HG03039 (cell line): ENCODE data around the gene BIN1.
"Not testable (repeated sequence)": the region's sequence is repeated elsewhere in the genome, so short reads cannot be mapped to it uniquely, and the experiment has no call there.

Source experiments
- ATAC-seq: cut with Tn5 transposase; IDR thresholded peaks from one replicate; pipeline ENCODE4 v1.9.1; 2021; ENCODE audit warnings: mild to moderate bottlenecking, moderate library complexity; ENCODE audit not compliant: unreplicated experiment

The BIN1 gene

GRCh38 chr2:127134235-127134634 is 27.3 kb upstream of the BIN1 start:
- no peak for ATAC-seq

DNA sequence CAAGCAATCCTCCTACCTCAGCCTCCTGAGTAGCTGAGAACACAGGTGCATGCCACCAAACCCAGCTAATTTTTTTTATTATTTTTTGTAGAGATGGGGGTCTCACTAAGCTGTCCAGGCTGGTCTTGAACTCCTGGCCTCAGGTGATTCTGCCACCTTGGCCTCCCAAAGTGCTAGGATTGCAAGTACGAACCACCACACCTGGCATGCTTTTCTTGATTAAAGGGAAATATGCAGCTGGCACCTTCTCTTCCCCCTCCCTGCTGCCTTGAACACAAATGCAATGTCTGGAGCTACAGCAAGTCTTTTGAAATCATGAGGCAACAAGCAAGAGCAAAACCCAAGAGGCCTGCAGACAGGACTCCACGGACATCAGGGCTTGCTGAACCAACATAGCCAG is 26.8 kb upstream of the BIN1 start:
- no peak for ATAC-seq

- ATAC-seq: no peak
Observed at GRCh38 chr2:127130421-127130820, 23.5 kb upstream of the BIN1 start.

- no peak for ATAC-seq
Observed at GRCh38 chr2:127129937-127130336, 23.0 kb upstream of the BIN1 start.

DNA sequence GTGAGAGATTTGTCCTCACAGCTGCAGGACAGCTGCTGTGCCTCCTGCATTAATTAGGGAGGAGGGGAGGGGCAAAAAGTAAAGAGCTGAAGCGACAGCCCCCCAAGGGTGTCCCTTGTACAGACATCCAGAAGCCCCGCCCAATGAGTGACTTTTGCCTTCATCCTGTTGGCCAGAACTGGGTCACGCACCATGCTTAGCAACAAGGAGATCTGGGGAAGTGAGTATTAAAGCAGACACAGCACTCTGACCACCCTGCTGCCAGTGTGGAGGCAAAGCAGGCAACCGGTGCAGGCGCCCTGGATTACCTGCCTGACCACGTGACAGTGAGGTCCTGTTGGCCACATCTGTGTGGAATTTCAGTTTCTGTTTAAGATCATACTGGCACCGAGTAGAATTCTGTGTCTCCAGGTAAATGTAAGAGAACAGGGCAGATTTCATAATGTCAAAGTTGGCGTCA is 21.5 kb upstream of the BIN1 start:
- peak; percentile 86 for ATAC-seq

GRCh38 chr2:127125821-127126220 is 18.9 kb upstream of the BIN1 start:
- ATAC-seq: no peak

GRCh38 chr2:127124426-127124825 is 17.5 kb upstream of the BIN1 start:
- ATAC-seq: no peak

- no peak for ATAC-seq
Observed at GRCh38 chr2:127122361-127123027, 15.5 kb upstream of the BIN1 start.

DNA sequence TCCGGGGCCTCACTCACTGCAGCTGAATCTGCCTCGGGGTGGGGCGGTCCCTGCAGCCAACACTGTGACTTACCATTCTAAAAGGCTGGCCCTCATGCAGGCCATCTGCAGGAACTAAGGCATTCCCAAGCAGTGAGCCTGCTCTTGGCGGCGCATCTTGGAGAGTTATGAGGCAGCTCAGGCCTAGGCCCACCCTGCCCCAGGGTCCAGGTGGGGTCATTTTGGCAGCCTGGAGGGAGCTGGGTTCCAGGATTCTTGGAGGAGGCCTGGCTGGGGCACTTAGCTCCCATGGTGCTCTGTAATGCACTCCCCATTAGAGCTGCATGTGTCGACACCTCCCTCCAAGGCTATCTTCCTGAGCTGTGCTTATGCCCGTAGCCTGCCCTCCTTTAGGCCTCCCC is 14.8 kb upstream of the BIN1 start:
- ATAC-seq: no peak

DNA sequence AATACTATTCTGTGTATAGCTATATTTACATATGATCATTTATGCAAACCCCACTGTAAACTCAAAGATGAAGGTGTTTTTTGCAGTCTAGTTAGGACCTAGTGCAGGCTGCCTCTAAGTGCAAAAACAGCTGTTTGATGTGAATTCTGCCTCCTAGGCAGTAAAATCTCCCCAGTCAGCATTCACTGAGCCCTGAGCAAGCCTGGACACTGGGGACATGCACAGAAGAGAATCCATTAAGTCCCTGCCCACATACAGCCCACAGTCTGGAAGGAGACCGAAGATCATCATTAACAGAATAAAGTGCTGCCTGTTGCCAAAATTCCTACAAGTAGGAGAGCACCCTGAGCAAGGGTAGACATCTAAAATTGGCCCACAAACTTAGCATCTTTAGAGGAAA is 14.4 kb upstream of the BIN1 start:
- ATAC-seq: no peak

GRCh38 chr2:127120408-127120807 is 13.5 kb upstream of the BIN1 start:
- not testable (repeated sequence) for ATAC-seq

- no peak for ATAC-seq
Observed at GRCh38 chr2:127118467-127118866, 11.5 kb upstream of the BIN1 start.

DNA sequence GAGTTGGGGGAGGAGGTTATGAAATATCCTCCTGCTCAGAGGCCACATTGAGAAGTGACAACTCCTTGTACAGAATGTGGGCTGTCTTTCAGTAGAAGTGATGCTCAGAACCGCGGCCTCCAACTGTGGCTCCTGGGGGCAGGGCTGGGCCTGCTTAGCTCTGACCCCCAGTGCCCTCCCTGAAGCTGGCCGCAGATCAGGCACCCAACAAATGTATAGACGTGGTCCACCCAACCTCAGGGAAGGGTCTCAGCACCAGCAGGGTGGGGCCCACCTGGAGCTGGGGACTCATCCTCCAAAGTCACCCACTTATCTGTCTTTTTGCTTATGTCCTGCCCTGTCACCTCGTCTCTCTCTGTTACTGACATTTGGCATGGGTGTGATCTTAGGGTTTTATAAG is 11.1 kb upstream of the BIN1 start:
- ATAC-seq: no peak

DNA sequence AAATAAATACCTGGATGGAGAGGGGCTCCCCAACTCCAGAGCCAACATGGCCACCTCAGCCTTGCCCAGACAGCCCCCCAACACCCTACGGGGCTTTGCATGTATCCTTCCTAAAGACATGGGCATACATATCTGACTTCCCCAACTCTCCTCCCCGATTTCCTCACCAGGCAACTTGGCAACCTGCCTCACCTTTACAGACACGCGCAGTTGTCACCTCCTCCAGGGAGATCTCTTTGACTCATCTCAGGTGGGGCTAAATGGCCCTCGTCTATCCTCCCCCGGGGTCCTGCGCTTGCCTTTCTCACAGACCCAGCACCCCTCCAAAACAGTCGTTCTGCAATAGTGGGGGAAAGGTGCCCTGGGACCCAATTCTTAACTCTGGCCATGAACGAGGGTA is 10.6 kb upstream of the BIN1 start:
- no peak for ATAC-seq

- ATAC-seq: no peak
Observed at GRCh38 chr2:127115471-127116199, 8.7 kb upstream of the BIN1 start.

DNA sequence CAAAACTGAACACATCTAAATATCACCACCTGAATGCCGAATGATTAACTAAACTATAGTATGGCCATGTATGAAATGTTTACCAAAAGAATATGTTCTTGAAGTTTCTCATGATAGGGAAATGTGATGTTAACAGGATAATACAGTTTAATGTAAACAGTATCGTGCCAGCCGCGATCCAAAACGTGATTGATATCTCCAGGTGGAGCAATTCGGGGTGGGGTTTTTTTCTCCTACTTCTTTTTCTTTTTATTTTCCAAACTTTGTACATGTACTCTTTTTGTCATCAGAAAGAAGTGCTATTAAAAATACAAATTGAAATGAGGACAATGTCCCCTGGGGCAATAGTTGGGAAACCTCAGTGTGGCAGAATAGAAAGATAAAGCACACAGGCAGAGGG is 4.0 kb upstream of the BIN1 start:
- no peak for ATAC-seq

DNA sequence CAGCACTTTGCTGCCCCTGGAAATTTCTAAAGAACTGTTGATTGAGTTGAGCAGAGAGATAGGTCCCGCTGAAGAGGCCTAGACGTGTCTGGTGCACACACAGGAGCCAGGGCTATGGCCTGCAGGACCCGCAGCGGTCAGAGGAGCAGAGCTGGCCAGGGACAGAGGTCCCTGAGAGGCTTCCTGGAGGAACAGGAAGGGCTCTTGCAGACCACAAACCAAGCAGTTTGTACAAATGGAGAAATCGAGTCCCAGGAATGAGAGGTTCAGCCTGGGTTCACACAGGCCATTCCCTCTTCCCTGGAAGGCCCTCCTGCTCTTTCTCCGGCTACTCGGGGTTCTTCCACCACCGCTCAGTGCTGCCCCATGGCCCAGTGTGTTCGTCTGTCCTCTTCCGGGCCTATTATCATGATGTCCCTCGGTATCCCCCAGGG is 1.2 kb upstream of the BIN1 start:
- no peak for ATAC-seq

- peak; percentile 4 for ATAC-seq
Observed at GRCh38 chr2:127107622-127107999, 657 bp upstream of the BIN1 start.

DNA sequence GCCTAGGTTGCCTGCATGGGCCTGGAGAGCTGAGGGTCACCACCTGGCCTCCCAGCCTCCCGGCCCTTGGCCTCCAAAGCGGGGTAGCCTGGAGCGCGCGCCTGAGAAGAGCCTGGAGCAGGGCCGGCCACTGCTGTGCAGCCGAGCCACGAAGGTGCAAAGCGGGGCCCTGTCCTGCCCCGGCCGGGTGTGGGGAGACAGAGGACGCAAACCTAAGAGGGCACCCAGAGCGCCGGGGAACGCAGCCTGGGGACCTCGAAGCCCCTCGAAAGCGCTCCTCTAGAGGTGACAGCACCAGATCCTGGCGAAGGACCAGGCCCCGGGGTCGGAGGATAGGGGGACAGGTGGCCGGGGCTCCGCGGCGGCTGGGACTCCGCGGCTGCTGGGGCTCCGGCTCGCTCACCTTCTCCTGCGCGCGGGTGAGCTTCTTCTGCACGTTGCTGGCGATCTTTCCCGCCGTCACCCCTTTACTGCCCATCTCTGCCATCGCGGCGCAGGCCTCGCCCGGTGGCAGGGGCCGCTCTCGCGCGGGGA is 430 bp downstream of the BIN1 start:
- ATAC-seq: peak; percentile 20

DNA sequence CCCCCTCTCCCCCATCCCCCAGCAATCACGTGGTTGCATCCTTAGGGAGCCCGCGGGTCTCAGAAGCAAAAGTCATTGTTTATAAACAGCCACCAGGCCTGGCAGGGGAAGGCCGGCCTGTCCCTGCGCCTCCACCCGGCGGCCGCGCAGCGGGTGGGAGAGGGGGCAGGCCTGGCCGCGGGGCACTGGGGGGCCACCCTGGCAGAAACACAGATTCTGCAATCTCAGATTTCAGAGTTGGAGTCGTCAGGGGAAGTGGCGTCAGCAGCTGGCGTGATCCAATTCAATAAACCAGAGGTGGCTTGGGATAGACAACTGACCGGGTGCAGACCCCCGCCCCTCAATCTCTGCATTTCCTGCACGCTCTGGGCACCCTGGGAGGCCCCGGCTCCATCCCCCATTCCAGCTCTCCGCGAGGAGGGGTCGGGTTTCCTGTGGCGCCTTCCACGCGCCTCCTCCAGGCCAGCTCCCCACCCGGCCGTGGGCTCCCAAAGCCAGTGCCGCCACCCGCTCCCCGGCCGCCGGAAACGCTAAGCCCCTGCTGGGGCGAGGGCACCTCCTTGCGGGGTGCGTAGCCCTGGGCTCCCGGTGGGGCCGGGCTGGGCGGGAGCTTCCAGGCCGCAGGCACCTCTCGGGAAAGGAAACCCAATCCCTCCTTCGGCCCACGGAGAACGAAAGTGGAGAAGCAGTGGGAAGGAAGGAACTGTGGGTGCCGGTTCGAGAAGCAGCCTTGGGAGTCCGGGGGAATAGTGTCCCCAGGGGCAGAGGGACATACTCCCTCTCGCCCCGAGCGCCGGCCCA is 1.1 kb downstream of the BIN1 start:
- ATAC-seq: no peak

DNA sequence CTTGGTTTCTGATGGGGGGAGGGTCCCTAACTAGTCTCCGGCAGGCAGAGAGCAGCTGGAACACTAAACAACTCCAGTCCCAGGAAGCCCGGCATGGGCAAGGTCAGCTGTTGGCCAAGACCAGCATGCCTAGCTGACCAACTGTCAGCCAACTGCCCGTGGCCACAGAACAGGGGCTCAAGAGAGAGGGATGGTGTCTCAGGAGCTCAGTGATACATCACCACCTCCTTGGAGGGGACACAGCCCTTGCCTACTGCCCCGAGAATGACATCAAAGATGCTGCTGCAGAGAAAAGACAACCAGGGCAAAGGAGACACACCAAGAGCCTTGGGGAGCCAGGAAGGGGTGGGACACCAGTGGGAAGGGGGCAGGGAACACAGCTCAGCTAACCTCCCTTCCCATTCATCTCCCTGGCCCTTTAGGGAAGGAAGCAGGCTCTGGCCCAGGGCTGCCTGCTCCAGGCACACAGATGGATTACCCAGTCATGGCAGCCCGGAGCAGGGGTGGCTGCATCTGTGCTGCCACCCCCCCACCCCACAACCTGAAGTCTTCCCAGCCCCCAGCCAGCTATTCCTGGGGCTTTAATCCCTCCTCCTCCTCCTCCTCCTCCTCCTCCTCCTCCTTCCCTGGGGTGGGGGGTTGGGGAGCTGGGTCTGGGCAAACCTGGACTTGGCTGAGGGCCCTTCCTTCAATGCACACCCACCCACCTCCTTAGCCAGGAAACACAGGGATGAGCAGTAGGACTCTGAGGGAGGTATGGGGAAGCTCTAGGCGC is 1.9 kb downstream of the BIN1 start:
- ATAC-seq: no peak
